GM19043 (cell line): ENCODE measurements around the gene PPA1.
"Not testable (repeated sequence)": the region's sequence is repeated elsewhere in the genome, so short reads cannot be mapped to it uniquely, and the experiment has no call there.

ENCODE experiments used
- ATAC-seq: cut with Tn5 transposase; IDR thresholded peaks from one replicate; pipeline ENCODE4 v1.9.1; 2021; ENCODE audit warnings: low read depth; ENCODE audit not compliant: unreplicated experiment

PPA1 gene

DNA sequence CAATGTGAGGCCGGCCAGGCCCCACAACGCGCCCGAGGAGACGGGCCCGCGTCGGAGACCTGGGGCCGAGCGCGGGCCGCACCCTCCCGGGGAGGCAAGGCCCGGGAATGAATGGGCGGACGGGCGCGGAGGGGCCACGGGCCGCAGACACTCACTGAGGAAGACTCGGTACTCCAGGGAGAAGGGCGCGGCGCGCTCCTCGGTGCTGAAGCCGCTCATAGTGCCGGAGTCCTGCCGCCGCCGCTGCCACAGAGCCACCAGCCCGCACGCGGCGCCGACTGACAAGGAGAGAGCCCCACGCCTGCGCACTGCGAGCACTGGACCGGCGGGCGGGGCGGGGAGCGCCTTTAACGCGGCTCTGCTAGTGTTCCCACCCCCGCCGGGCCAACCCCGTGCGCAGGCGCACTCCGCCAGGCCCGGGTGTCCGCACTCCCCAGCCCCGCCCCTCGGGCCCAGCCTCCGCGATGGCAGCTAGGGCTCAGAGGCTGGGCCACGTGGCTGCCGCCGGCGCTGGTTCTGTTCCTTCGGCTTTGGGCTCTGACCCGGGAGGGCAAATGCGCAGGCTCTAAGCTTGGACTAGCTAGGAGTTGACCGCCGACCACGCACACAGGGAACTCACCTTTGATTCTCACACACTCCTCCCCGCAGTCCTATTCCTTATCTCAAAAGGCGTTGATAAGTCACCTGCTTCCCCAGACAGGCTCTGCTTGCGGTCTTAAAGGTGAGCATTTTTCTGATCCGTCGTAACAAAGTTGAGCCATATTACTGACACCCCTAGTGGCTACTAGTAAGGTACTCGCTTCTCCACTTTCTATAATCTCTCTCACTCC, at the start of gene PPA1:
TSS of gene PPA1 (minus strand) at position 321 of the 830 bp plus-strand sequence. CDS start at position 219, 102 bp downstream.
- peak; percentile 78 for ATAC-seq

DNA sequence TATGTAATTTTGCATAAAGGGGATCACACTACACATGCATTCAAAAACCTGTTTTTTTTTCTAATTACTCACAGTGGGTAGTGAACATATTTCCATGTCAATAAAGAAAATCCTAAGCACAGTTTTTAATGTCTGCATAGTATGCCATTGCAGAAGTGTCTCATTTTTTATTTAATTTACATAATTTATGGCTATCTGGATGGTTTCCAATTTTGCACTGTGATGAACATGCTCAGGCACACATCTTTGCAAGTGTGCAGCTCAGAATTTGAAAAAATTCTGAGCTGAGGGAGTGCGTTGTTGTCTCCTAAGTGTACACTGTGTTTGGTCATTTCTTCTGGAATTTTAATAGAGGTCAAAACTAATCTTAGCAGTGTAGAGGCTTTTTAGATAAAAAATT, 48.4 kb upstream of the PPA1 start:
- no peak for ATAC-seq

DNA sequence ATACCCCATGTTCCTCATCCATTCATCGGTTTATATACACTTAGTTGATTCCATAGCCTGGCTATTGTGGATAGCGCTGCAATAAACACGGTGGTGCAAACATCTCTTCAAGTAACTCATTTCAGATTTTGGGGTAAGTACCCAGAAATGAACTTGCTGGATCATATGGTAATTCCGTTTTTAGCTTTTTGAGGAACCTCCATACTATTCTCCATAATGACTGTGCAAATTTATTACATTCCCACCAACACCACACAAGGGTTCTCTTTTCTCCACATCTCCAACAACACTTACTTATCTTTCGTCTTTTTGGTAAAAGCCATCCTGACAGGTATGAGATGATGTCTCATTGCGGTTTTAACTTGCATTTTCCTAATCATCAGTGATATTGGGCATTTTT, 46.9 kb upstream of the PPA1 start:
- ATAC-seq, result no peak

DNA sequence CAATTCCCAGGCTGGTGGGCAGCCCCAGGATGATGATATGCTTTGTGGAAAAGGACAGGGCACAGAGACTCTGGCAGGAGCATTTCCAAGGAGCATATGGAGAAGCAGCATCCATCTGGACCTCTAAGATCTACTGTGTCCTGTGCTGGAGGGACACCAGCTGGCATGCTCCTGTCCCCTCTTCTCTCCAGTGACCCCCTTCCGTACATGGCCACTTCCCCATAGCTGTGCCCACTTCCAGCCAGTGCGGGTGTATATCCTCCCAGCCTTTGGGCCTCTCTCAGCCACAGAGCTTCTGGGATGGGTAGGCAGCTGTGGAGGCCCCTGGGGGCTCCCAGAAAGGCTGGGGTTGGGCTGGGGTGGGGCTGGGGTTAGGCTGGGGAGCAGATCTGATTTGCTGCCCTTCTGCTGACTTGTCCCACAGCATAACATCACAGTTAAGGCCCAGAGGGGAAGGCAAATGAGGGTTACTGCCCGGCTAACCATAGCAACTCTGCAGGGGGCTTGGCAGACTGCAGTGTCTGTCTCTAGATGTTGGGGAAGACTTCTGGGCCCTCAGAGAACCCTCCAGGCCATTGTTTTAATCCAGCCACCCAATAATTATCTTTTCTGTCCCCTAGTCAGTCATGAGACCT, 44.3 kb upstream of the PPA1 start:
- ATAC-seq, result no peak

- ATAC-seq, result no peak
Measured at GRCh38 chr10:70274643-70275042, 41.4 kb upstream of the PPA1 start.

DNA sequence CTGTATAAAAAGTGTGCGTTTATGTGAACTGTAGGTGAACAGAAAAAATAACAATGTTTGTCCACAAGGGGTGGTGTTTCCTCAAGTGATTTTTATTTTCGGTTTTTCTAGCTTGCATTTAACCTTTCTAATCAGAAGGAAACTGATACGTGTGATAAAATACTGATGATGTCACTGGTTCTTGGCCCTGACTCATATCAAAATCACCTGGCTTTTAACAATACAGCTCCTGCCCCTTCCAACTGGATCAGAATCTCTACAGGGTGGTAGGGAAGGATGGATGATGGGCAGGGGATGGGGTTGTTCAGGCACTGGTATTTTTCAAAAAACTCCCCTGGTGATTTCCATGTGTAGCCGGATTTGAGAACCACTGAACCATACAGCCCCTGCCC, 39.7 kb upstream of the PPA1 start:
- no peak for ATAC-seq

DNA sequence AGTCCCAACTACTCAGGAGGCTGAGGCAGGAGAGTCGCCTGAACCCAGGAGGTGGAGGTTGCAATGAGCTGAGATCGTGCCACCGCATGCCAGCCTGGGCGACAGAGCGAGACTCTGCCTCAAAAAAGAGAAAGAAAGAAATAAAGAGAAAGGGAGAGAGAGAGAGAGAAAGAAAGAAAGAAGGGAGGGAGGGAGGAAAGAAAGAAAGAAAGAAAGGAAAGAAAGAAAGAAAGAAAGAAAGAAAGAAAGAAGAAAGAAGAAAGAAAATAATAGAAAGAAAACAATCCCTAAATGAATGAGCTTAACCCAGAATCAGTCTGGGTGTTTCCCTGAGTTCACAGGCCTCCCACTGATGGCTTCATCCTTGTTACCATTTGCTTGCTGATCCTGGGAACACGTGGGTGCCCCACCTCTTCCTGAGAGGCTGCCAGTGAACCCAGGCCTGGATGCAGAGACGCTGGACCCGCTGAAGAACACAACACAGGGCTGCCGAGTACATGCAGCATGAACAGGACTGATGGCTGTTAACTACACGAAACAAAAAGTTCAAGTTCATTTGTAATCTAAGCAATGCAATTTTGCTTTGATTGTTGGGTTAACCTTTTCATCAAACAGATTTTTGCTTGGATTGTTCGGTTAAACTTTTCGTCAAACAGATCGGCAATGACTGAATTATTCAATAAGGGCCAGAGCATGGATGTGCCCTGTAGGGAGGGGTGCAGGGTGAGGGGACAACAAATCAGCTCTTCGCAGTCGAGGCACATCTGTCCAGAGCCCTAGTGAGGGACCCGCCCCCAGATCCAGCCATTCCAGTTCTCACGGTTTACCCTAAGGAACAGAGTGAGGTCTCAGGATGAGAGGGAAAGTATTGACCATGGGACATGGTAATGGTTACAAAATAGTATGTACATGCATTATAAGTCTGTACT, 39.0 kb upstream of the PPA1 start:
- ATAC-seq, result no peak

- ATAC-seq, result no peak
Measured at GRCh38 chr10:70270952-70271351, 37.7 kb upstream of the PPA1 start.

DNA sequence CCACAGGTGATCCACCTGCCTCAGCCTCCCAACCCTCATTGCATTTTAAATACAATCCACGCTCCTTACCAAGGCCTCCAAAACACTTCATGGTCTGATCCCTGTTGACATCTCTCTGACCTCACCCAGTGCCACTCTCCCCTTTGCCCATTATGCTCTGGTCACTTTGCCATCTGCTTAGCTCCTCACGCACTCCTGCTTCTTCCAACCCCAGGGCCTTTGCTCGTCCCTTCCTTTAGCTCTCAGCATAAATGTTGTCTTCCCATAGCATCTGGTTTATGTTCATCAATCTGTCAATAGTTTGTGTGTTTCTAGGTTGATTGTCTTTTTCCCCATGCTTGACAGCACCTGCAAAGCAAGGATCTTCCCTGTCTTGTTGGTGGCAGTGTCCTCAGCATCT, 36.5 kb upstream of the PPA1 start:
- ATAC-seq, result no peak

GRCh38 chr10:70268376-70268775, 35.1 kb upstream of the PPA1 start:
- ATAC-seq, result no peak

- ATAC-seq, result no peak
Measured at GRCh38 chr10:70267161-70267933, 34.1 kb upstream of the PPA1 start.

- ATAC-seq, result no peak
Measured at GRCh38 chr10:70266701-70267100, 33.5 kb upstream of the PPA1 start.

DNA sequence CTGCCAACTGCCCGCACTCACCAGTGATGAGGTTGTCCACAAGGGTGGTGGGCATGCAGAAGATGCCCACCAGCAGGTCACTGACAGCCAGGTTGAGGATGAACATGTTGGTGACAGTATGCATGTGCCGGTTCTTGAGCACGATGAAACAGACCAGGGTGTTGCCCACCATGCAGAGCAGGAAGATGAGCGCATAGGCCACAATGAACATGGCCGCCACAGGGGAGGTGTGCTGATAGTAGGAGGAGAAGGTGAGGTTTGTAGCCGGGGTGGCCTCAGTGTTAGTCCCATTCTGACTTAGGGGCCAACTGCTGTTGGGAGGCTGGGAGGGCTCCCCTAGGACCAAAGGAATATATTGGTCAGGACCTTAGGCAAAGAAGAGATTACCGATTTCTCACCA, 32.8 kb upstream of the PPA1 start:
- no peak for ATAC-seq

DNA sequence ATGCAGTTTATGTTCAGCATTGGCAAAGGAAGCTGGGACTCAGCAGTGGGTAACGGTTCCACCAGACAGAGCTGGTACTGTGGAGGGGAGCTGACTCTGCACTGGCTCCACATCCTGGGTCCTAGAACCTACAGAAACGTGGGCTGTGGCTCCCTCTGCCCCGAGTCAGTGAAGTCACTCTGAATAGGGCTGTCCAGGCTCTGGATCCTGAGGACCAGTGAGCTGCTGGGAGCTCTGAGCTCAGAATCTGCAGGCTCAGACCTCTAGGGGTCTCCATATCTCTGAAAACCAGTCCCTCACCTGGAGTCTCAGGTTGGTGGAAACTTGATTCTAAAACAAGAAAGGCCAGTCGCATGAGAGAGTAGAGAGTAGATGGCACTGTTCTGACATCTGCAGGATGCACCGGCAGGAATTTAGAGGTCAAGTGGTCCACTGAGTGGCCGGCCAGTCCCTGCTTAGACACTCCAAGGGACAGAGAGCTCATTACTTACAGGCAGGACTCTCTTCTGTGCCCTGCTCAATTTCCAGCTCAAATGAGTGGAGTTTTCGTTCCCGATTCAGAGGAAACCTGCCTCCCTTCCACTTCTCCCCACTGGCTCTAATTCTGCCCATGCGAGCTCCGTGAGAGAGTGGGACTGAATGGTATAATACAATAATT, 31.9 kb upstream of the PPA1 start:
- no peak for ATAC-seq

- ATAC-seq, result no peak
Measured at GRCh38 chr10:70260734-70261133, 27.5 kb upstream of the PPA1 start.

DNA sequence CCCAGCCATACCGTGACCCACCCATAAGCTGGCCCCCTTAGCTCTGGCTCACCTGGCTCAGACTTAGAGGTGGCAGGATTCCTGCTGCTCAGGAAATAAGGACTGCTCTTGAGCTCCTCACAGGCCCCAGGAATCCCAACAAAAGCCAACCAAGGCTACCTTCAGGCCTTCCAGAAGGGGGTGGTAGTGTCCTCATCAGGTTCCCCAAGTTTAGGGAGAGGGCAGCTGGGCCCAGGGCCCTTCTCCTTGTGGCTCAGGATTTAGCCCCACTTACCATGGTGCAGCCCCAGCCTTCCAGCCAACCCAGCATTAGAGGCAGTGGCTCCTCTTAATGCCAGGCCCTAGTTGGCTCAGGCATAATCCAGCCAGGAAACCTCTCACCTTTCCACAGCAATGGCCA, 27.0 kb upstream of the PPA1 start:
- no peak for ATAC-seq

- no peak for ATAC-seq
Measured at GRCh38 chr10:70258216-70258615, 25.0 kb upstream of the PPA1 start.

DNA sequence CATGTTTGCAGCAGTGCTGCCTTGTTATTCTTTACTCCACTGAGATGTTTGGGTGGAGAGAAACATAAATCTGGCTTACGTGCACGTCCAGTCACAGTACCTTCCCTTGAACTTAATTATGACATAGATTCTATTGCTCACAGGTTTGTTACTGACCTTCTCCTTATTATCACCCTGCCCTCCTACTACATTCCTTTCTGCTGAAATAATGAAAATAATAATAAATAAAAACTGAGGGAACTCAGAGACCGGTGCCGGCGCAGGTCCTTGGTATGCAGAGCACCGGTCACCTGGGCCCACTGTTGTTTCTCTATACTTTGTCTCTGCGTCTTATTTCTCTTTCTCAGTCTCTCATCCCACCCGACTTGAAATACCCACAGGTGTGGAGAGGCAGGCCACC, 24.6 kb upstream of the PPA1 start:
- not testable (repeated sequence) for ATAC-seq

DNA sequence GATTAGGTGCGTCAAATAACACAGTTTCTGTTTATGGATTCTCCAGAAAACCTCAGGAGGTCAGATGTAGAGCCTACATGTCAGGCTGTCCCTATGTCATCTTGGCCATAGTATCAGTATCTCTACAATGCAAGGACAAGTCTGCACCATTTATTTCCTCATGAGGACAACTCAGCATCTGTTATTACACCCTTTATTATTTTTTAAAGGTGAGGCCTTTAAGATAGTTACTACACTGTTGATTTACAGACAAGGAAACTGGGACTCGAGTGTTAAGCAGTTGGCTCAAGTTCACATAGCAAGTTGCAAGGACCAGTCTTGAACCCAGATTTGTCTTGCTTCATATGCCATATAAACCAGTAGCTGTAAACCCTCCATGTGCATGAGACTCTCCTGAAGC, 23.2 kb upstream of the PPA1 start:
- no peak for ATAC-seq
